HG03175 (cell line): ENCODE data around the gene CNDP2.

Experiments
- ATAC-seq: cut with Tn5 transposase; IDR thresholded peaks from one replicate; pipeline ENCODE4 v1.9.1; 2021; ENCODE audit warnings: mild to moderate bottlenecking, moderate library complexity; ENCODE audit not compliant: unreplicated experiment

The CNDP2 gene

DNA sequence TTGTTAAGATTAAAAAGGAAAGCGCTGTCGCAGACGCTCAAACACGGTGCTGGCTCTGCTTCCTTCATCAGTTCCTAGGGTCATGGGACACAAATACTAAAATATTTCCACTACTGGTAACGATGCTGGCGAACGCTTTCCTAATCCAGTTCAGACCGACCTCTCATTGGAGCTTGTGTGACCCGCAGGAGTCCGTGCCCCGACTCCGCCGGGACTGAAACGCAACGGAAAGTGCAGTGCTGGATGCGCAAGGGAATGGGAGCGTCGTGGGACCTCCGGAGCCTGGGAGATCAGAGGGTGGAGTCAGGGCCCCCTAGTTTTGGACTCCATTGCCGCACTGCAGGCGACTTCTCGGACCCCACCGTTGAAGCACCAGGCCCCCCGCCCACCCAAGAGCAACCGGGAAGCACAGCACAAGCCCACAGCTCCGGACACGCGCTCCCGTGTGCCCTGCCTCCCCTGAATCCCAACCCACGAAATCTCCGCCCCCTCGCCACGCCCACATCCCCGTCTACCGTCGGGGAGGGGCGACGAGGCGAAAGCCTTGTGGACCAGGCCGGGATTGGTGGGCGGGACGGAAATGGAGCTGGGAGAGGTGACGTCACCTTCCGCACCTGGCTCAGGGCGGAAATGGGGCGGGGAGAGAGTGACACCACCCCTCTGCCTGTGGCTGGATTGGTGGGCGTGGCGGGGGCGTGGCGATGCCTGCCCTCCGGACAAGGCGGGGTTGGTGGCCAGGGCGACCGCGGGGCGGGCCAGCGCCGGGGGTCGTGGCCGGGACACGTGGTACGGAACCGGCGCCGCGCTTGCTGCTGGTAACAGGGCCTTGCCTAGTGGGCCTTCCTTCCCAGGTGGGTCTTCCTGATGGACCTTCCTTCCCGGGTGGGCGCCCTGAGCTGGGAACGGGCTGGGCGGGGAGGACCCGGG lies at the start of gene CNDP2:
Gene CNDP2, plus strand, starts transcription at position 783 of the 927 bp plus-strand sequence. CDS start 3,611 bp downstream, outside the sequence.
- peak; percentile 75 for ATAC-seq

DNA sequence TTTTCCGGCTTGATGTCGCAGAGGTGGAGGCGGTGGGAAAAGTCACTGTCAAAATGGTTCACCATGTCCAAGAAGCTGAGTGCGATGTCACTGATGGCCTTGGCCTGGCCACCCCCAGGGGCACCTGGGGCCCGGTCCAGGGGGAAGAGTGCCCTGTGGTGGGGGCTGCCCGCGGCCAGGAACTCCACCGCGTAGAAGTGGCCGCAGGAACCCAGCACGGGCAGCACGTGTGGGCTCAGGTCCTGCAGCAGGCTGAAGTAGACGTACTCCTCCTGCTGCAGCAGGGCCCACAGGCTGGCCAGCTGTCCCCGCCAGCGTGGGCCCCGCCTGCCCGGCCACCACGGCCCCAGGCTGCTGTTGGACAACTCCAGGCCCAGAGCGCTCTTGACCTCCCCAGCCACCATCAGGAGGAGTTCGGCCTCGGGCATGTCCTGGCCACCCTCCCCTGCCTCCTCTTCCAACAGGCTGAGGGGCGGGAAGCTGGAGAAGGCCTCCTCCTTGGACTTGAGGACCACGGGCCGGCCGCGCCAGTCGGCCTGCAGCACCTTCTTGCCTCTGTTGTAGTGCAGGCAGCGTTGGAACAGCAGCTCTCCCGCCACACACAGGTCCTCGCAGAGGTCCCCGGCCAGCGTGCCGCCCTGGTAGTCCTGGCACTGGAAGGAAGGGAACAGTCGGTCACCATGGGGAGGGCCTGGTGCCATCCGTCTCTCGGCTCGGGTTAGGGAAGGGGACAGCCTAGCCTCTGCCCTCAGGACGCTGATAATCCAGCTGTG lies 49.3 kb upstream of the CNDP2 start:
- no peak for ATAC-seq

DNA sequence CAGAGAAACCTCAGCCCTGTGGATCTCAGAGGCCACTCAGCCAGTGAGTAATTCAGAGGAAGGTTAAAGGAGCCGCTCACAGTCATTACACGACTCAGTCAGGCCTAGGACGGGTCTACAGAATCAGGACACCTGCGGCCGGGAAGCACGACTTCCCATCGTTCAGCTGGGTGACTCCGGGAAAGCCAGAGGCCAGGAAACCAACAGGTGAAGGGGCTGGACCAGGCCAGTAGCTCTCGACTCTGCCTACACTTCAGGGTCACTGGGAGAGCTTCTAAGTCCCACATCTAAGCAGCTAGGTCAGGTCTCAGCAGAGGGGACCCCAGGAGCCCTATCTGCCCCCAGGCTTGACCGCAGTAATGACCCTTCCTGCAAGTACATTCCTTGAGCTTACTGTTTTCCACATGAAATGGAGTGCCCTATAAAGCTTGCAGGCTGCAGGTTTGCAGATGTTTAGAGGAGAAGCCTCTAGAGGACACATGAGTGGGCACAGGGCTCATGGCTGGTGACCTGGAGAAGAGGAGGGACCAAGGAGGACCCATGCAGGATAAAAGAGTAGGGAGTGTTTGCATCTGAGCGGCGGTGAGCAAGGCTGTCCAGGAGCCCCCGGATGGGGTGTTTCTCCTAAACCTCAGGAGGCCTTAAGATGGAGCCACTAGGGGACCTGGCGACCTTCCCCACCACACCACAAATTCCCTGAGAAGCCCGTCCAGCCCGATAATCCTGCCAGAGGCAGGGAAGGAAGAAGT lies 48.6 kb upstream of the CNDP2 start:
- ATAC-seq, result no peak

DNA sequence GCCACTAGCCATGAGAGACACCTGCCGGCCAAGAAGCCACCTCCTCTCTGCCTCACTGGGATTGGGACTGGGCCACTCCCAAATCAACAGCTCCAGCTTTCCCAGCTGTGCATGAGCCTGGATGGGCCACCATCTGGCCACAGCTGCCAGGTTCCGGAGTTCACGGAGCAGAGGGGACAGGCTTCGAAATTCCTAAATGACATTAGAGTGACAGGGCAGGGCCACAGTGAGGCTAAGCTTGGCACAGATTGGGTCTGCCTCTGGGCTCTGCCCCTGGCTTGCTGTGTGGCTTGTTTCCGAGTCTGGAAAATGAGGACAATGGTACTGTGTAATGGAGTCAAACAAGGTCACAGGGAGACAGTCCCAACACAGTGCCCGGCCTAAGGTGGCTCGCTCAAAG lies 45.5 kb upstream of the CNDP2 start:
- no peak for ATAC-seq

DNA sequence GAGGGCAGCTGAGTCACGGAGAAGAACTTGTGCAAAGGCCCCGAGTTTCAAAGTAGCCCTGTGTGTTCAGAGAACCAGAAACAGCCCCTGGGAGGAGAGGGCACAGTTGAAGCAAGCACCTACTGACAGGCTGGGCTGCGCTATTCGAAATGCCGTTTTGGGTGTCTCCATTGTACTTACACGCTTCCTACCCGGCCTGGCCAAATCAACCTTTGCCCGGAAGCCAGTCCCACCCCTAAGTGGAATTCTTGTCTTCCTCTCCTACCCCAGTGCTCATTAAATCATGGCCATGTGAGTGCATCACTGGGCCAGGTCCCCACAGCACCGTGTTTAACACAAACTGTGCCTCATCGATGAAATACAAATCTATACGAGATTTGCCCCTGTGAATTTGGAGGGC lies 45.0 kb upstream of the CNDP2 start:
- ATAC-seq, result no peak

DNA sequence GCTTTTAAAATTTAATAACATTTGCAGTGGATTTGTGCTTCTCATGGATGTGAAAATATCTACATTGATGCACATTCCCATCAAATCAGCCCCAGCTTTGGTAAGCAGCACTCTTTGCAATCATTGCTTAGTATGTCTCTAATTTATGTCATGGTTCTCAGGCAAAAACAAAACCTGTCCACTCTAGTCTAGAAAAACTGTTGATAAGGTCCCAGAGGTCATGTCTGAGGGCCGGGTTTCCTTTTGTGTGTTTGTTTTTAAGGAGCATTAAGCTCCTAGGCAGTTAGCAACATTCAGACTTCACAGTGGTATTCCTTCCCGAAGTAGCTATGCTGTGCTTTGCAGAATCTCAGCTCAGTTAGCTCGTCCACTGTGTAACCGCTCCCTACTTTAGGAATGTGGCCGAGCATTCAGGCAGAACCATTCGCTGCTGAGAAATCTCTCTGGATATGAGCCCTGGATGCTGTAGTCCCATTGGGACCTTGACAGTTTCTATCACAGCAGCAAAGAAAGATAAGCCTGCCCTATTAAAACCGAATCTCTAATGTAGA lies 43.1 kb upstream of the CNDP2 start:
- ATAC-seq, result no peak

DNA sequence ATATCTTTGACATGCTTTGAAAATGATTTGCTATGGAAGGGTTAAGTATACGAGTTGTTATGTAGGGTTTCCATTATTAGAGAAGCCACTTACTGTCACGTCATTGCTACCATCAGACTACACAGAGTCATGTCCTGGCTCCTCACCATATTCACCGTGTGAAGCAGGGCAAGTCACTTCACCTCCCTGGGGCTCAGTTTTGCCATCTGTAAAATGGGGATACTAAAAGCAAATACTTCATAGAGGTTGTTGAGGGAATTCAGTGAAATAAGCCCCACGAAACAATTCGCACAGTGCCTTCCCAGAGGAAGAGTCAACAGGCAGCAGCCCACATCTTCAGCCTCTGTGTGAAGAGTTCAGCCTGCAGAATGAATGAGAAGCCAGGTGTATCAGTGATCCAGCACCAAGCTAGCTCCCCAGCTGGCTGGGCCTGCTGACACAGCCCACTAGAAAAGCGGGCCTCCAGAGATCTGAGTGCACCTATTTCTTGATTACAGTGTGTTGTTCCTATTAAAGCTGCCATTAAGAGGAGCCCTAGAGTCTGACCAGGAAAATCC lies 42.4 kb upstream of the CNDP2 start:
- no peak for ATAC-seq

DNA sequence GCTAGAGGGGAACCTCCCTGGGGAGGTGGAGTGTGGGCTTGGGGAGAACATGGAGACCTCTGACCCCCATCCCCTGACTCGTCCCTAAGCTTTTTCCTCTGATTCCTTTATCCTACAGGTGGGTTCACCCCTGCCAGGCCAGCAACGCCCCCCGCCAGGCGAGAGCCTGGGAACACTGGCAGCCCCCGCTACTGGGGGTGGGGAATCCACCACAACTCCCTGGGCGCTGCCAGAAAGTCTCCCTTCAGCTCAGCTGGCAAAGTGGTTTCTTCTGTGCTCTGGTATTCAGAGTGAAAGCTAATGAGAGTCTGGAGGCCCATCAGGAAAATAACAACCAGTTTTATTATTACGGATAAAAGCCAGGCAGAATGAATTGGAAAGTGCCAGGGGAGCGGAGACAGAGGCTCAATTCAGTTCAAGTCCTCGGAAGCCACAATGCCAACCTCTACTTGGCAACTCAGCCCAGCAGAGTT lies 41.8 kb upstream of the CNDP2 start:
- ATAC-seq, result no peak

DNA sequence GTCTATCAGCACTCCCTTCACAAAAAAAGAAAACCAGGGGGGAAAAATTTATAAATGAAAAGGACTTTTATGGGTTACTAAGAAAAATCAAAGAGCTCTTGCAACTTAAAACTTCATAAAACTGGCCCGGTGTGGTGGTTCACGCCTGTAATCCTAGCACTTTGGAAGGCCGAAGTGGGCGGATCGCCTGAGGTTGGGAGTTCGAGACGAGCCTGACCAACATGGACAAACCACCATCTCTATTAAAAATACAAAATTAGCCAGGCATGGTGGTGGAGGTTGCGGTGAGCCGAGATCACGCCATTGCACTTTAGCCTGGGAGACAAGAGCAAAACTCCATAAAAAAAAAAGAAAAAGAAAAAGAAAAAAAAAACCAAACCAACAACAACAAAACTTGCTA lies 40.8 kb upstream of the CNDP2 start:
- no peak for ATAC-seq

DNA sequence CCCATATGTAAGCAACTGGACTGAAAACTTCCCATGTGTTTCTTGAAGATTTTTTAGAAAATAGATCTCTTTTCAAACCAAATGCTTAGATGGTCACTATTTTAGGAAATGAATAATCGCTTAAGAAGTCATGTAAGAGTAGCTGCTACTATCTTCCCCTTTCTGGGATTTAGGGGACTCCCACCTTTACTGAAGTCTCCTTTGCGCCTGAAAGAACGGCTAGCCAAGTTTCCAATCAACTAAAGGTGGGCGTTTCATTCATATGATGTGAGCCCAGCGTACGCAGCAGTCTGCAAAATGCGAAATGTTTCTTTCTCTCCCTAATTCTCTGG lies 40.2 kb upstream of the CNDP2 start:
- ATAC-seq, result no peak

DNA sequence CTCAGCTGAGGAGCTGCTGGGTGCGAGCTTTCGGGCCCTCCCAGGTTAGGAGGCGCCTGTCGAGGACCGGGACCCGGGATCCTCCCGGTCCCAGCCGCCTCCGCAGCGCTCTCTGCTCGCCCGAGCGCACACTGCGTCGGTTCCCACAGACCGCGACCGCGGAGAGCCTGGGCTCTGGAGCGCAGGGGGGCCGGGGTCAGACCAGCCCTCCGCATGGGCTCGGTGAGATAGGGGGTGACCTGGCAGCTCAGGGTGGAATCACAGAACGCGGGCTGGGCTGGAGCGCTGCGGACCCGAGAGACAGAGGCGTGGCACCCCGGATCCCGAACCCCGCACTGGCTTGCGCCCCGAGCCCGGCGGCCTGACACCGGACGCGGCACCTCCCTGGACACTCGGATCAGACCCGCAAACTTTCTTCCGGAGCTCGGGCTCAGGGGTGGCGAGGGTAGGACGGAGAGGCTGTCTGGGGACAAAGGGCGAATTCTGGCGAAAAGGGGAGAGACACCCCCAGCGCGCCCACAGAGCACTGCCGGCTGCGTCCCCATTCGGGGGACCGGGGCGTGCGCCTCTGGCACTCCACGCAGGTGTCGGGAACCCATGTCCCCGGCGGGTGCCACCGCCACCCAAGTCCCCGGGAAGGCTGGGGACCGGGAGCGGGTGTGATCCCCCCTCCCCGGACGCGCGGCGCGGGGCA lies 39.7 kb upstream of the CNDP2 start:
- ATAC-seq, result no peak

DNA sequence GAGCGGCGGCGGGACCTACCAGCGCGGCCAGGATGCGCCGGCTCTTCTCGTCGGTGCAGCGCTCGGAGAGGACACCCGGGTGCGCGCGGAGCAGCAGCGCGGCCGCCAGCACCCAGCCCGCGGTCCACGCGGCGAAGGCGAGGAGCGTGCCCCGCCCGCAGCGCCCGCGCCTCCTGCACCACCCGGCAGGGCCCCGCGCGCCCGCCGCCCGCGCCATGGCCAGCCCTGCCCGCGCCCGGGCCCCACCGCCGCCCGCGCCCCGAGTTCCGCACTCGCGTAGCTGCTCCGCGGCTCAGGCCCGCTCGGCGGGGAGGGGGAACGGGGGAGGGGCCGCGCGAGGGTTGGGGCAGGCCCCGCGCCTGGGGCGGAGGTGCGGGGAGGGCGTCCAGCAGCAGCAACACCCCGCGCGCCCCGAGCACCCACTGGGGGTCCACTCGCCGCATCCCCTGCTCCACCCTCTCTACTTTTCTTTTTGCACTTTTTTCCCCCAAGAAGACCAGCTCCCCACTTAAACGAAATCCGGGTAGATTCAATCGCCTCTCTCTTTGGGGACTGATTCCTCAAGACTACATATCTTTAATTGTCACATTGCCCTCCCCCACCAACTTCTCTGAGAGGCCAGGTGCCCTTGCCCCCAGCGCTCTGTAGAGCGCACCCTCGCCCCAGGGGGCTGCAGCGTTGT lies 39.0 kb upstream of the CNDP2 start, which contains the start of gene DIPK1C:
Gene DIPK1C, minus strand, starts transcription at position 266 of the 682 bp plus-strand sequence. Its CDS starts 49 bp downstream, at position 217.
- ATAC-seq, result no peak

DNA sequence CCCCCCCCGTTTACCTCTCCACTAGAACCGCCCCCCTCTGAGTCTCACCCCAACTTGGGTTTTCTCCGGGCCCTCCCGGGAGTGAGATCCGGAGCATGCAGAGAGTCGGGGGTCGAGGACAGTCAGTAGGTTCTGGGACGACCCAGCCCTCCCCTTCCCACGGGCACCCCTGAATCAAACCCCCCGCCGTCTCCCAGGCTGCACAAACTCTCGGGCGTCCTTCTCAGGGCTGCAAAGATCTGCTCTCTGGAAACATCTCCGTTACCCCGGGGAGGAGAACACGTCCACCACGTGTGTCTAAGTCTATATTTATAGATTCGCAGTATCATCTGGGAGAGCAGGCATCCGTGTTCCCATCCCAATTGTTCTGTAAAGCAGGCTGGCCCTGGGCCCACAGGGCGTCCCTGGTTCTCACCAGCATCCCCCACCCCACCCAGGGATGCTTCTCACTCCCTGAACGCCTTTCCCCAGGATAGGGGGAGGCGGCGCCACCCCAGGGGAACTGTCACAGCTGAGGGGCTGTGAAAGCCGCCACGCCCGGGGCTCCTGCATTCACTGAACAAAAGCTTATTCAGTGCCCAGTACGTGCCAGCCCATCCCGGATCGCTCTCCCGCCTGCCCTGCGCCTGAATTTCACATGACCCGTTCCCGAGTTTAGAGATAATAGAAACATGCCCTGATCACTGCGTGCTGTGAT lies 38.3 kb upstream of the CNDP2 start:
- no peak for ATAC-seq

DNA sequence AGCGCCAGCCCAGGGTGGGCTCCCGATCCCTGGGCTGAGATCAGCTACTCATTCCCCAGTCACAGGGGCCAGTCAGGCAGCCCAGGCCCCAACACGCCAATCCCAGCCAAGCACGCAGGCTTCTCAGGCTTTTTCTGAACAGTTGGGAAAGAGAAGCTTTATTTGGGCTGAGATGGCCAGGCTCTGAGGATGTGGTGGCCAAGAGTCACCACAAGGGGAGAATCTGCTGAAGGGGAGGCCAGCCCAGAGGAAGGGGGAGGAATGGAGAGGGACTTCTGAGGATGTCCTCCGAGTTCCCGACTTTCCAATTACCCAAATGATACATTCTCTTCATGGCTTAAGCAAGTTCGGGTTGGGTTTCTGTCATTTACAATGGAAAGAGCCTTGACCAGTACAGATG lies 36.3 kb upstream of the CNDP2 start:
- ATAC-seq, result no peak

DNA sequence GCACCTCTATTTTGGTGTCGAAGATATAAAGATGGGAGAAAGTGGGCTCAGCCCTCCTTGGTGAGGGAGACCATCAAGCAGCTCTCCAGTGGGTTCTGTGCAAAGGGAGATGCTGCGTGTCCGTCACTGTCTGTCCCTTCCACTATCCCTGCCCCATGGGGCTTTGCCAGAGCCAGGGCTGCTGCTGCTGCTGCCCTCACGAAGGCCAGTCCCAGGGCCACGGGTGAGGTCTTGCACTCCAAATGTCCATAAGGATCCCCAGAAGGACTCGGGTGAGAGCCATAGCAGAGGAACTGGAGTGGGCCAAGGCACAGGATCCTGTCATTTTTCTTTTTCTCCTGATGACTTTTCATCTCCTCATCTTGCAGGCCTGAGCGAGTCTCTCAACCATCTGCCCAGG lies 35.3 kb upstream of the CNDP2 start:
- no peak for ATAC-seq

DNA sequence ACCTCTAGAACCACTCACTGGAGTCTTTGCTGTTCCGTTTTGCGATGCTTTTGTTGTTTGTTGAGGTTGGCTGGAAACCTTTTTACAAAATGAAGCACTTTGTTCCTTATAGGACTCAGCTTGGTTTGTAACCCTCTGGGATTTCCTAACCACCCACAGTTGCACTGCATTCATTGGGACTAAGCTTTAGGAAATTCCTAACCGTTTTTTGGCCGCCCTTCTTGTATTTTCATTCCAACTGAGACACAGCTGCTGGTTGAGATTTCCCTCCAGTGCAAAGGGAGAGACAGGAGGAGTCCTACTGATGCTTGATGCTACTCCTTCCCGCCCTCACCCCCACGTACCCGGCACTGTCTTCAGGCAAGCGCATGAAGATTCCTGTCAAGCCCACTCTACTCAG lies 32.9 kb upstream of the CNDP2 start:
- no peak for ATAC-seq

DNA sequence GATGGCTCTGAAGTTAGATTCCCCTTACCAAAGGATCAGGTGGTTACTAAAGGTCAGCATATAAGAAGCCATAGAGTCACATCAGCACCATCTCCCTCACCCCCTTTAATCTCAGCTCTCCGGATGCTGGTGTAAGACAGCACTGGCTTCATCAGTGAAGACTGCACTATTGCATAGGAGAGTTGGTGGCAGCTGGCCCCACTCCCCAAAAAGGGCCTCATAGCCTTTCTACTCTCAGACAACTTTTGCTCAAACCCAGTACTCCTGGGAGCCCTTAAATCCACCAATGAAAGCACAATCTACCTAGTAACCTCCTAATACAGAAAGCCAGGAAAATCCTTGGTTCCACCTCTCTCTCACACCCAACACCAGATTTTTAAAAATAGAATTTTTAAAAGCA lies 32.2 kb upstream of the CNDP2 start:
- no peak for ATAC-seq

DNA sequence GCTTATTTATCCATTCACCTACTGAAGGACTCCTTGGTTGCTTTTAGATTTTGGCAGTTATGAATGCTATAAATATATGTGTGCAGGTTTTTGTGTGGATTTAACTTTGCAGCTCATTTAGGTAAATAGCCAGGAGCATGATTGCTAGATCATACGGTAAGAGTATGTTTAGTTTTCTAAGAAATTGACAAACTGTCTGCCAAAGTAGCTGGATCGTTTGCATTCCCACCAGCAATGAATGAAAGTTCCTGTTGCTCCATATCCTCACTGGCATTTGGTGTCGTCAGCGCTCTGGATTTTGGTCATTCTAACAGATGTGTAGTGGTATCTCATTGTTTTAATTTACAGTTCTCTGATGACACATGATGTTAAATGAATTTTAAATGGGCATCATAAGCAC lies 30.4 kb upstream of the CNDP2 start:
- ATAC-seq, result no peak

DNA sequence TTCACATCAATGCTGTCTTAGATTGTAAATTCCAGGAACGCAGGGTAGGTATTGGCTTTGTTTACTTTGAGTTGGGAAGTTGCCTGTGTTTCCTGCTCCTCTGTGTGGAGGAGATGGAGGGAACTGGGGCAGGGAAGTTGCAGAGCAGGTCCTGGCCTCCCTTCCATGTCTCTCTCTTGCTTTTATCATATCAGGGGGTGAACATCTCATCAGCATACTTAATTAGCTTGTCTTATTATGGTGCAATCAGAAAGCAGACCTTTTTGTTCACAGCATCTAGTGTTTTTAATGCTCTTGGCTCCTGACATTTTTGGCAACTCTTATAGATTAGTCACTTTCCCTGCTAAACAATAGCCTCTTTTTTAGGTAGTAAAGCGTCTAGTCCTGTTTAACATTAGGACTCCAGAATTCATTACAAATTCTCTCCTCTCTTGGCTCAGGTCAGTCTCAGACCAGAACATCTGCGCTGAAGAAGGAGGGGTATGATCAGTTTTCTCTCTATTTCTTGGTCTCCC lies 27.6 kb upstream of the CNDP2 start:
- ATAC-seq, result no peak
